NCI-H2107 treated with DMSO at 0.1 percent for 48 hours (cell line): ENCODE data around the gene TTC23.
"Not testable (repeated sequence)": the region's sequence is repeated elsewhere in the genome, so short reads cannot be mapped to it uniquely, and the experiment has no call there.

Experiments used
- DNase-seq: peaks from one replicate; lab custom pipeline; 2025; ENCODE audit not compliant: unreplicated experiment; lab: John Stamatoyannopoulos, UW

The TTC23 gene

DNA sequence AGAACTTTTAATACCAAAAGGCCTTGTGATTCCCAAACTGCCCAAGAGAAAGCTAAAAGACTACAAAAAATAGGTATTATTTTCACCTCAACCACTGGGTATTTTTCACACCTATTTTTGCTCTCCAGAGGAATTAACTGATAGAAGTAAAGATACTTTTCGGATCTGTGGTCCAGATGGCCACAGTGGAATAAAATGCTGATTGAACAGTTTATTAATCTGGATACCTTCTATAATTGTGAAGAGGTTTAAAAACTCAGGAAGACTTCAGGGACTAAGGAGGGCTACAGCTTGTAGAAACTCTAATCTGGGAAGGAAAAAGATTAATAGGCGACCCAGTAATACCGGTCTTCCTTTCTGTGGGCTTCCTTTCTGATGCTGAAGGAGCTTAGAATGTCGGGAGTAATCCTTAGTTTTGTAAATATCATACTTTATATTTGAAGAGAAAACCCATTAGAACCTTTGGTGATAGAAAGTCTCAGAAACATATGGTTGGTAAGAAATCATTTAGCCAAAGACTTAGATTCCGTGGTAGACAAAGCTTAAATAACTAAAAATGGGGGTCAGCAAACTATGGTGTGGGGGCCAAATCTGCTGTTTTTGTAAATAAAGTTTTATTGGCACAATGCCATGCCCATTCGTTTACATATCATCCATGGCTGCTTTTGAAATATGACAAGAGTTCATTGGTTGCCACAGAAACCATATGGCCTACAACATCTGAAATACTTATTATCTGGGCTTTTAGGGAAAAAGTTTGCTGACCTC, 47.8 kb downstream of the TTC23 start:
- DNase-seq = no peak

GRCh38 chr15:99197856-99198255, 51.5 kb downstream of the TTC23 start:
- DNase-seq = no peak

- not testable (repeated sequence) for DNase-seq
Observed at GRCh38 chr15:99192181-99192580, 57.2 kb downstream of the TTC23 start.

DNA sequence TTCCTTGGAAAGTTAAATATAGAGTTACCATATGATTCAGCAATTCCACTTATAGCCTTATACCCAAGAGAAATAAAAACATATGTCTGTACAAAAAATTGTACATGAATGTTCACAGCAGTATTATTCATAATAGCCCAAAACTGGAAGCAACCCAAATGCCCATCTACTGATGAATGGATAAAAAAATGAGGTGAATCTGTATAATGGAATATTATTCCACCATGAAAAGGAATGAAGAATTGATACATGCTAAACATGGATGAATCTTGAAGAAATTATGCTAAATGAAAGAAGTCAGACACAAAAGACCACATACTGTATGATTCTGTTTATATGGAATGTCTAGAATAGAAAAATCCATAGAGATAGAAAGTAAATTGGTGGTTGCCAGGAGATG, 61.4 kb downstream of the TTC23 start:
- DNase-seq = no peak

GRCh38 chr15:99185414-99186130, 63.8 kb downstream of the TTC23 start:
- DNase-seq = no peak

GRCh38 chr15:99182791-99183190, 66.6 kb downstream of the TTC23 start:
- no peak for DNase-seq

DNA sequence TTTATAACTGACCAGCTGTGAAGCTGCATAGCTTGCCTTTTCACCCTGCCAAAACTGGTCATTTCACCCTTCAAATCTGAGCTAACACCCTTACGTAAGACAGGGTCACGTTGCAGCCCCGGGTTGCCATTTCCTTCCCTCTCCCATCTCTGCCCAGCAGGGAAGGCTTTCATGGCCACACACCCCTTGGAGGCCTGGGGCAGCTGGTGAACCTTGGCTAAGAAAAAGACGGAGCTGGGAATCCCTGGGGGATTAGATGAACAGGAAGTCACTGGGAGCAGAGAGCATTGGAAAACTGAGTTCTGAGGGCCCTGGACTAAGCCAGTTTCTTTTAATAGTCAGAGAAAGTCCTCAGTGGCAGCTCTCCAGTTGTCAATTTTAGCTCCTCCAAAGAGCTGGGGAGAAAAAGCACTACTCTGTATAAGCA, 67.8 kb downstream of the TTC23 start:
- peak; percentile 17 for DNase-seq

GRCh38 chr15:99180964-99181306, 68.4 kb downstream of the TTC23 start:
- DNase-seq = no peak

- DNase-seq = no peak
Observed at GRCh38 chr15:99180086-99180963, 69.1 kb downstream of the TTC23 start.

GRCh38 chr15:99177679-99178078, 71.7 kb downstream of the TTC23 start:
- no peak for DNase-seq

- DNase-seq = no peak
Observed at GRCh38 chr15:99176757-99177156, 72.6 kb downstream of the TTC23 start.

- no peak for DNase-seq
Observed at GRCh38 chr15:99174567-99175395, 74.6 kb downstream of the TTC23 start.

GRCh38 chr15:99172989-99173388, 76.4 kb downstream of the TTC23 start:
- no peak for DNase-seq

GRCh38 chr15:99172171-99172570, 77.2 kb downstream of the TTC23 start:
- DNase-seq = no peak

- DNase-seq = no peak
Observed at GRCh38 chr15:99170476-99171065, 78.8 kb downstream of the TTC23 start.

GRCh38 chr15:99169769-99170311, 79.5 kb downstream of the TTC23 start:
- DNase-seq = no peak

- DNase-seq = no peak
Observed at GRCh38 chr15:99168601-99169580, 80.5 kb downstream of the TTC23 start.

DNA sequence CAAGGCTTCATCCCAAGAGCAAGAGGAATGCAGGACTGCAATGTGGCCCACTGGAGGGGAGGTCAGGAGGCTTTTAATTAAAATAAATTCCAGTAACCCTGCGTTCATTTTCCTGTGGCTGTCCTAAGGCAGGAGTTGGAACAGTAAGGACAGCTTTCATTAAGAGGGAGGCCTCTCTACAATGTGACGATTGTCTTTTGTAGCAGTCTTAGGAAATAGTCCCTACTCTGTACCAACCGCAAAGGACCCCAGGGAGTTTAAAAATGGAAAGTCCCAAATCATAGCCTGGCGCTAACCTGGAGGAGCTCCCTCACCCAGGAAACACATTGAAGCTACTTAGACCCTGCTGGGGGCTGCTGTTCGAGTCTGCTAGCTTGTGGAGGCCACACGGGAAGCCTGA, 81.7 kb downstream of the TTC23 start:
- DNase-seq = no peak

- DNase-seq = peak; percentile 32
Observed at GRCh38 chr15:99167201-99167600, 82.2 kb downstream of the TTC23 start.
